CD4-positive, CD25-positive, alpha-beta regulatory T cell (primary cell): ENCODE results near the gene RAPGEF2. TPM values are rescaled to one million over a fixed set of nuclear protein-coding genes. Genes with fewer than 3 reads are reported as not detected.

Experiments used
- ATAC-seq, 2 donors: fragments of 150-1000 bp; cut with Tn5 transposase; one replicate each; pipeline ENCODE4 v1.10.0; 2021; ENCODE audit warnings: low read depth in 2 of 2, moderate number of reproducible peaks in 2 of 2, moderate library complexity in 1 of 2
- DNase-seq, 3 donors: peaks; one replicate each; pipeline versions ENCODE4 v3.0.0 to v3.0.0-alpha.2; 2012 to 2022; ENCODE audit warnings: mixed read lengths in 1 of 3
- H3K27ac ChIP-seq: one replicate; pipeline ENCODE4 v1.7.0; 2013; ENCODE audit warnings: mild to moderate bottlenecking, low read length; ENCODE audit not compliant: insufficient read depth, poor library complexity, severe bottlenecking
- H3K27me3 ChIP-seq: one replicate; pipeline ENCODE4 v1.7.0; 2013; ENCODE audit warnings: low read length; ENCODE audit not compliant: control insufficient read depth, insufficient read depth
- H3K36me3 ChIP-seq: one replicate; pipeline ENCODE4 v1.7.0; 2013; ENCODE audit warnings: mild to moderate bottlenecking, low read length, moderate library complexity; ENCODE audit not compliant: control insufficient read depth, insufficient read depth
- H3K4me1 ChIP-seq: 2 replicates; pipeline ENCODE4 v1.7.0; 2013; ENCODE audit warnings: mild to moderate bottlenecking, low read length; ENCODE audit not compliant: insufficient read depth, control insufficient read depth, poor library complexity, severe bottlenecking
- H3K4me3 ChIP-seq: one replicate; pipeline ENCODE4 v1.7.0; 2013; ENCODE audit warnings: low read depth, mild to moderate bottlenecking, low read length, moderate library complexity
- H3K9me3 ChIP-seq, 2 experiments: 1 replicate in 1 of 2; 2 replicates in 1 of 2; pipeline ENCODE4 v1.7.0; 2013; ENCODE audit warnings: low read length in 2 of 2, mild to moderate bottlenecking in 1 of 2, moderate library complexity in 1 of 2; ENCODE audit not compliant: control insufficient read depth in 2 of 2
- H3K27ac Mint-ChIP-seq, 3 donors: one replicate each; pipeline ENCODE4 v1.8.0; 2020 to 2022; ENCODE audit warnings: mild to moderate bottlenecking in 3 of 3, mixed read lengths in 3 of 3, moderate library complexity in 2 of 3
- H3K27me3 Mint-ChIP-seq: one replicate; pipeline ENCODE4 v1.8.0; 2022; ENCODE audit warnings: mild to moderate bottlenecking, mixed read lengths
- H3K36me3 Mint-ChIP-seq: one replicate; pipeline ENCODE4 v1.8.0; 2020; ENCODE audit warnings: mixed read lengths
- H3K4me1 Mint-ChIP-seq, 4 donors: one replicate each; pipeline ENCODE4 v1.8.0; 2020 to 2022; ENCODE audit warnings: mixed read lengths in 4 of 4, mild to moderate bottlenecking in 1 of 4
- H3K4me3 Mint-ChIP-seq, 4 donors: one replicate each; pipeline ENCODE4 v1.8.0; 2020 to 2022; ENCODE audit warnings: mild to moderate bottlenecking in 4 of 4, mixed read lengths in 4 of 4, moderate library complexity in 3 of 4
- H3K9me3 Mint-ChIP-seq, 7 donors: one replicate each; pipeline ENCODE4 v1.8.0; 2020 to 2022; ENCODE audit warnings: mixed read lengths in 7 of 7, mild to moderate bottlenecking in 3 of 7, moderate library complexity in 2 of 7
- polyA plus RNA-seq, 4 donors: library from polyadenylated mRNA; unstranded; fragments of 300-500 nt; fragmentation: Illumina TruSeq; gene quantifications; one replicate each; pipeline ENCODE4 v1.2.3, GENCODE V29; 2021
- total RNA-seq: library from RNA; stranded (reverse); gene quantifications from one replicate; pipeline ENCODE4 v1.2.3, GENCODE V29; 2022

Gene RAPGEF2
- total and polyA plus RNA-seq, 5 donors from 2014 or later = 0.54 to 26.9 (median 1.3) TPM

DNA sequence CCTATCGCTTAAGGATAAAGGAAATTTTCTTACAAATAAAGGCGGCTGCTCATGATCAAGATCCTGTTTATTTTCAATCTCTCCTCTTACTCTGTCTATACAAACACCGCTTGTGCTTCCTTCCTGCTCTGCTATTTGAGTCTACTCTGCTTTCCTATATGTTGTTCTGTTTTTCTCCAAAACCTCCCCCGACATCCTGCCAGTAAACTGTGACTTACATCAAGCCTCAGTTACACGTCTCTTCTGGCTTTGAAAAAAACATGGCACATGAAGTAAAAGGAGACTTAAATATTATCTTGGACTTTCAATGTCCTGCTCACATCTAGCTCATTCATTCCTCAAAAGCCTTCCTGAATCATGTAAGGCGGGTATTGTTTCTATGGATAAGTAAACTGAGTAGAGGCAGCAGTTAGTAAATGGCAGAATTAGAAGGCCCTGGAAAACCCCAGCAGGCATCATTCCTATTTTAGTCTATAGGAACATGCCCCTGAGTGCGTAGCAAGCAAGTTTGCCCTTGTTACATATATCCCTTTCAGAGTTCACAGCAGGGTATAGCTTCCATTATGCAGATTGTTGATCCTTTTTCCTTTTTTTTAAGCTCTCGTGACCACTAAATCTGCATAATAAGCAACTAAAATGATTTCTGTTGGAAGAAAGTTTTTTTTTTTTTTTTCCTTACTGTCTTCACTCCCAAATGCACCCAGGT is 280.1 kb downstream of the RAPGEF2 start:
- Histone ChIP-seq H3K27ac (no peak overlapping the region), H3K27me3 (no peaks in the 10 kb centered on the region), H3K4me3 (no peak overlapping the region), H3K9me3 (no peaks in the 10 kb centered on the region), H3K36me3 (no peaks in the 10 kb centered on the region), H3K4me1 (no peaks in the 10 kb centered on the region)
- no peaks in the 10 kb centered on the region for H3K36me3 Mint-ChIP-seq
- H3K4me3 Mint-ChIP-seq = no peak overlapping the region
- H3K27ac Mint-ChIP-seq = no peak overlapping the region
- ATAC-seq = no peak
- DNase-seq = no peak
- peaks cover 21% of the 10 kb centered on the region for H3K27me3 Mint-ChIP-seq
- H3K9me3 Mint-ChIP-seq = peaks cover 0 to 7% (median 0%) of the 10 kb centered on the region in 7 donors
- no peaks in the 10 kb centered on the region for H3K4me1 Mint-ChIP-seq

- DNase-seq (no peak), ATAC-seq (no peak)
- Histone ChIP-seq H3K4me3 (no peak overlapping the region), H3K9me3 (no peaks in the 10 kb centered on the region), H3K27ac (no peak overlapping the region), H3K4me1 (no peaks in the 10 kb centered on the region), H3K27me3 (no peaks in the 10 kb centered on the region), H3K36me3 (no peaks in the 10 kb centered on the region)
- Mint-ChIP-seq H3K36me3 (no peaks in the 10 kb centered on the region), H3K27ac (no peak overlapping the region), H3K4me1 (no peaks in the 10 kb centered on the region), H3K27me3 (peaks cover 26% of the 10 kb centered on the region), H3K4me3 (no peak overlapping the region), H3K9me3 (peaks cover 0 to 7% (median 1%) of the 10 kb centered on the region in 7 donors)
These were observed 280.7 kb downstream of the RAPGEF2 start for GRCh38 chr4:159383562-159383931.

GRCh38 chr4:159384017-159384416 is 281.1 kb downstream of the RAPGEF2 start:
- Mint-ChIP-seq H3K27ac (no peak overlapping the region), H3K4me3 (no peak overlapping the region), H3K27me3 (peaks cover 26% of the 10 kb centered on the region), H3K36me3 (no peaks in the 10 kb centered on the region), H3K4me1 (no peaks in the 10 kb centered on the region), H3K9me3 (peaks cover 0 to 7% (median 1%) of the 10 kb centered on the region in 7 donors)
- Histone ChIP-seq H3K4me1 (no peaks in the 10 kb centered on the region), H3K4me3 (no peak overlapping the region), H3K27ac (no peak overlapping the region), H3K36me3 (no peaks in the 10 kb centered on the region), H3K27me3 (no peaks in the 10 kb centered on the region), H3K9me3 (no peaks in the 10 kb centered on the region)
- ATAC-seq (no peak), DNase-seq (no peak)

- H3K27me3 Mint-ChIP-seq = peaks cover 24% of the 10 kb centered on the region
- H3K36me3 Mint-ChIP-seq = no peaks in the 10 kb centered on the region
- no peaks in the 10 kb centered on the region for H3K4me1 Mint-ChIP-seq
- H3K27me3 ChIP-seq = no peaks in the 10 kb centered on the region
- DNase-seq (no peak), ATAC-seq (no peak)
- no peak overlapping the region for H3K27ac Mint-ChIP-seq
- peaks cover 0 to 7% (median 2%) of the 10 kb centered on the region in 7 donors for H3K9me3 Mint-ChIP-seq
- no peaks in the 10 kb centered on the region for H3K36me3 ChIP-seq
- no peaks in the 10 kb centered on the region for H3K4me1 ChIP-seq
- H3K9me3 ChIP-seq = no peaks in the 10 kb centered on the region
- no peak overlapping the region for H3K27ac ChIP-seq
- no peak overlapping the region for H3K4me3 Mint-ChIP-seq
- H3K4me3 ChIP-seq = no peak overlapping the region
These were observed 281.8 kb downstream of the RAPGEF2 start for GRCh38 chr4:159384632-159385031.

GRCh38 chr4:159386620-159387019 is 283.7 kb downstream of the RAPGEF2 start:
- Histone ChIP-seq H3K36me3 (no peaks in the 10 kb centered on the region), H3K9me3 (no peaks in the 10 kb centered on the region), H3K27me3 (no peaks in the 10 kb centered on the region), H3K4me3 (no peak overlapping the region), H3K27ac (no peak overlapping the region), H3K4me1 (no peaks in the 10 kb centered on the region)
- H3K4me1 Mint-ChIP-seq = peaks cover 0 to 3% (median 0%) of the 10 kb centered on the region in 4 donors
- no peak overlapping the region for H3K4me3 Mint-ChIP-seq
- no peak overlapping the region for H3K27ac Mint-ChIP-seq
- no peak for ATAC-seq
- H3K9me3 Mint-ChIP-seq = peaks cover 0 to 7% (median 2%) of the 10 kb centered on the region in 7 donors
- peaks cover 13% of the 10 kb centered on the region for H3K27me3 Mint-ChIP-seq
- DNase-seq = no peak
- H3K36me3 Mint-ChIP-seq = no peaks in the 10 kb centered on the region

- DNase-seq (no peak), ATAC-seq (no peak)
- Histone ChIP-seq H3K27ac (no peak overlapping the region), H3K4me1 (no peaks in the 10 kb centered on the region), H3K36me3 (no peaks in the 10 kb centered on the region), H3K4me3 (no peak overlapping the region), H3K27me3 (no peaks in the 10 kb centered on the region), H3K9me3 (no peaks in the 10 kb centered on the region)
- no peak overlapping the region for H3K4me3 Mint-ChIP-seq
- no peaks in the 10 kb centered on the region for H3K36me3 Mint-ChIP-seq
- peaks cover 0 to 3% (median 0%) of the 10 kb centered on the region in 4 donors for H3K4me1 Mint-ChIP-seq
- H3K27ac Mint-ChIP-seq = no peak overlapping the region
- peaks cover 0 to 7% (median 2%) of the 10 kb centered on the region in 7 donors for H3K9me3 Mint-ChIP-seq
- H3K27me3 Mint-ChIP-seq = peaks cover 12% of the 10 kb centered on the region
These were observed 286.9 kb downstream of the RAPGEF2 start for GRCh38 chr4:159389756-159390155.

DNA sequence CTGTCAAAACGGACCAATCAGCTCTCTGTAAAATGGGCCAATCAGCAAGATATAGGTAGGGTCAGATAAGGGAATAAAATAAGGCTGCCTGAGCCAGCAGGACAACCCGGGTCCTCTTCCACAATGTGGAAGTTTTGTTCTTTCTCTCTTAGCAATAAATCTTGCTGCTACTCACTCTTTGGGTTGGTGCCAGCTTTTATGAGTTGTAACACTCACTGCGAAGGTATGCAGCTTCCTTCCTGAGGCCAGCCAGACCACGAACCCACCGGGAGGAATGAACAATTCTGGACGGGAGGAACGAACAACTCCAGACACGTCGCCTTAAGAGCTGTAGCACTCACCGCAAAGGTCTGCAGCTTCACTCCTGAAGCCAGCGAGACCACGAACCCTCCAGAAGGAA is 287.8 kb downstream of the RAPGEF2 start:
- H3K36me3 ChIP-seq = no peaks in the 10 kb centered on the region
- Mint-ChIP-seq H3K27ac (no peak overlapping the region), H3K9me3 (peaks cover 0 to 7% (median 2%) of the 10 kb centered on the region in 7 donors), H3K4me3 (no peak overlapping the region), H3K27me3 (peaks cover 8% of the 10 kb centered on the region), H3K36me3 (no peaks in the 10 kb centered on the region), H3K4me1 (peaks cover 0 to 3% (median 0%) of the 10 kb centered on the region in 4 donors)
- DNase-seq (no peak), ATAC-seq (no peak)
- no peak overlapping the region for H3K27ac ChIP-seq
- no peaks in the 10 kb centered on the region for H3K4me1 ChIP-seq
- no peaks in the 10 kb centered on the region for H3K9me3 ChIP-seq
- H3K4me3 ChIP-seq = no peak overlapping the region
- H3K27me3 ChIP-seq = no peaks in the 10 kb centered on the region

DNA sequence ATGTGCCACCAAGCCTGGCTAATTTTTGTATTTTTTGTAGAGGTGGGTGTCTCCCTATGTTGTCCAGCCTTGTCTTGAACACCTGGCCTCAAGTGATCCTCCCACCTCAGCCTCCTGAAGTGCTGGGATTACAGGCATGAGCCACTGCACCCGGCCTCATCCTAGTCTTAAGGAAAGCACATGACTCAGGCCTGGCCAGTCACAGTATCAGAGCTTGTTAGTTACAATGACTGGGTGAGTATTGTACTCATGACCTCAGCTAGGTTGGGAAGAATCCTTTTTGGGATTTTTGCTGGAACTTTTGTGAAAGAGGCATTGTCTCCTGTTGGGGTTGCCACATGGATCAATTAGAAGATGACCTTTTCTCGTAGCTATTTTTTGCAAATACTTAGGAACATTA is 292.8 kb downstream of the RAPGEF2 start:
- peaks cover 4% of the 10 kb centered on the region for H3K27me3 Mint-ChIP-seq
- no peaks in the 10 kb centered on the region for H3K36me3 Mint-ChIP-seq
- H3K4me3 Mint-ChIP-seq = no peak overlapping the region
- Histone ChIP-seq H3K4me3 (no peak overlapping the region), H3K9me3 (no peaks in the 10 kb centered on the region), H3K27ac (no peak overlapping the region), H3K4me1 (no peaks in the 10 kb centered on the region), H3K36me3 (no peaks in the 10 kb centered on the region), H3K27me3 (no peaks in the 10 kb centered on the region)
- DNase-seq (no peak), ATAC-seq (no peak)
- peaks cover 0 to 1% (median 0%) of the 10 kb centered on the region in 7 donors for H3K9me3 Mint-ChIP-seq
- H3K27ac Mint-ChIP-seq = no peak overlapping the region
- peaks cover 0 to 3% (median 0%) of the 10 kb centered on the region in 4 donors for H3K4me1 Mint-ChIP-seq
